Subcutaneous adipose tissue (tissue), 4 donors: ENCODE data around the gene PRSS22. TPM values are rescaled to one million over a fixed set of nuclear protein-coding genes. Genes with fewer than 3 reads are reported as not detected.

Experiments
- CTCF ChIP-seq: fragments of 450-650 bp; IDR thresholded peaks from one replicate; pipeline ENCODE4 v1.5.1; 2016; ENCODE audit warnings: low read depth, mild to moderate bottlenecking, control low read depth, antibody characterized with exemption, moderate library complexity
- total RNA-seq, 4 donors: library from RNA; depleted of rRNA; stranded (reverse); fragments of >200 nt; gene quantifications; one replicate each; pipeline ENCODE4 v1.1.0, GENCODE V29; 2016

The PRSS22 gene
- total RNA-seq, 4 donors from 2014 or later: 1.5 TPM; not detected in 3

GRCh38 chr16:2836646-2837508 is 21.1 kb downstream of the PRSS22 start:
- no peak for TF ChIP-seq CTCF

- no peak for TF ChIP-seq CTCF
Measured at GRCh38 chr16:2835638-2836493, 22.1 kb downstream of the PRSS22 start.

GRCh38 chr16:2834968-2835367 is 23.0 kb downstream of the PRSS22 start:
- TF ChIP-seq CTCF: no peak

- TF ChIP-seq CTCF: no peak
Measured at GRCh38 chr16:2833776-2834175, 24.2 kb downstream of the PRSS22 start.

- no peak for TF ChIP-seq CTCF
Measured at GRCh38 chr16:2831203-2831602, 26.8 kb downstream of the PRSS22 start.

- no peak for TF ChIP-seq CTCF
Measured at GRCh38 chr16:2830355-2830695, 27.6 kb downstream of the PRSS22 start.
